ENCODE results near the gene C22orf39.

DNA sequence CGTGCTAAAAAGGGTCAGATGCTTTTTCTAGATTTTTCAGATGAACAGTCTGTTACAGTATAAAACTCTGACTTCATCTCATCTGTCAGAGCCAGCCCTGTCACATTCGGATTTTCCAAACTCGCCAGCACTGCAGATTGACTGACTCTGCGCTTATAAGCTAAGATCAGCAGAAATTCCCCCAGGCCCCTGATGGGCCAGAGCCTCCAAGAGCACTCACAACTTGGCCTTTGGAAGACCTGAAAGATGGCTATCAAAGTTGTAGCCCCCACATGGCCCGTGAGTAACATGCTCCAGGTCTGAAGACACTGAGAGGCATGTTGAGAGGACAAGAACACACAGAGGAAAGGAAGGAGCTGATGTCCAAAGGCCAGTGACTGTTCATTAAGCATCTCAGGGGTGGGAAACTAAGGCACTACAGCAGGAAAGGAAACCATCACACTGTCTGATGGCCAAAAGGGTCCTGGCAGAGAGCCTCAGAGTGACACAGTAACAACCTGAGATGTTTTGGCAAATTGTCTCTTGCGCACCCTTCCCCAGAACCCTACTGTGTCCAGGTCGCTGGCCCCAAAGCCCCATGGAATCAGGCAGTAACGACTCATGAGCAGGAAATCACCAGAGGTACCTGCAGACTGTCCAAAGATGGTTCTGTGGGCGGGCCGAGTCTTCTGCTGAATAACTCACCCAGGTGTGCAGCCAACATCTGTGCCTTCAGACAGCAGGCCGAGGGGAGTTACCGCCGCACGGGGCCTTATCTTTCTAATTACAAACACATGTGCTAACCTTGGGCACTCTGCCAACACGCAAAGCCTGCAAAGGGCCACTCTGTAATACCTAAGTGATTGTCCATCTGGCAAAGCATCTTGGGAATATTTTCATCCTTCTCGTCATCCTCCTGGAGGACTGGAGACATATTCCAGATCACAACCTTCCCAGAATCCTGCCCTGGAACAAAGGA is 39.6 kb downstream of the C22orf39 start:
- no peak for TF ChIP-seq CTCF (IDR thresholded peaks at IDR 0.05)
- TF ChIP-seq POLR2A (IDR thresholded peaks at IDR 0.05), result no peak
